ENCODE data around the gene F13A1. TPM values are rescaled to one million over a fixed set of nuclear protein-coding genes. Genes with fewer than 3 reads are reported as not detected.

F13A1 gene
- total and polyA plus RNA-seq, 8 donors: 1.7 to 58.7 (median 10.4) TPM

DNA sequence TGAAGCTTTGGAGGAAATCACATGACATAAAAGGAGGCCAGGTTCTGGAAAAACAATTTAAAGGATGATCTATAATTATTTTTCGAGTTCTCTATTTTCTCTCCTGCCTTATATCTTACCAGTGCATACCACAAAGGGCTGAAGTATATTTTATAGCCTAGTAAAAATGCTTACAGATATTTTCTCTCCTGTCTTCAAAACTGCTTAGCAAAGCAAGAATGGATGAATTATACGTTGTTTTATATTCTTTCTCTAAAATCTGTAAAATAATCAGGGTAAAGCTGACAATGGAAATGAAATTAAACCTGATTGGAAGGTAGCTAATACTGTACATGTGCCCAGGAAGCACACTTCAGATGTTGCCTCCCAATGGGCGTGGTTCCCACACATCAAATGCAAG is 123.7 kb downstream of the F13A1 start:
- FAIRE-seq (no peak), ATAC-seq (no peak), DNase-seq (no peak)
- Histone ChIP-seq H3K4me3 (no peak overlapping the region), H3K27ac (no peak overlapping the region), H3K27me3 (no peaks in the 10 kb centered on the region), H3K9me3 (no peaks in the 10 kb centered on the region), H3K36me3 (no peaks in the 10 kb centered on the region), H3K4me1 (no peaks in the 10 kb centered on the region)
- intact Hi-C loops (cut with DNase I): no loop called here
- TF ChIP-seq, protein P1, sequence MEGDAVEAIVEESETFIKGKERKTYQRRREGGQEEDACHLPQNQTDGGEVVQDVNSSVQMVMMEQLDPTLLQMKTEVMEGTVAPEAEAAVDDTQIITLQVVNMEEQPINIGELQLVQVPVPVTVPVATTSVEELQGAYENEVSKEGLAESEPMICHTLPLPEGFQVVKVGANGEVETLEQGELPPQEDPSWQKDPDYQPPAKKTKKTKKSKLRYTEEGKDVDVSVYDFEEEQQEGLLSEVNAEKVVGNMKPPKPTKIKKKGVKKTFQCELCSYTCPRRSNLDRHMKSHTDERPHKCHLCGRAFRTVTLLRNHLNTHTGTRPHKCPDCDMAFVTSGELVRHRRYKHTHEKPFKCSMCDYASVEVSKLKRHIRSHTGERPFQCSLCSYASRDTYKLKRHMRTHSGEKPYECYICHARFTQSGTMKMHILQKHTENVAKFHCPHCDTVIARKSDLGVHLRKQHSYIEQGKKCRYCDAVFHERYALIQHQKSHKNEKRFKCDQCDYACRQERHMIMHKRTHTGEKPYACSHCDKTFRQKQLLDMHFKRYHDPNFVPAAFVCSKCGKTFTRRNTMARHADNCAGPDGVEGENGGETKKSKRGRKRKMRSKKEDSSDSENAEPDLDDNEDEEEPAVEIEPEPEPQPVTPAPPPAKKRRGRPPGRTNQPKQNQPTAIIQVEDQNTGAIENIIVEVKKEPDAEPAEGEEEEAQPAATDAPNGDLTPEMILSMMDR (IDR thresholded peaks at IDR 0.05): no peak
- 44 to 53% methylated on average over 3 of the region's 3 CpGs for WGBS, 2 donors

- WGBS, 2 donors: 57% methylated on average over 1 of the region's 1 CpG
- TF ChIP-seq, protein P1 (IDR thresholded peaks at IDR 0.05): no peak
- Histone ChIP-seq H3K27ac (no peak overlapping the region), H3K4me1 (no peaks in the 10 kb centered on the region), H3K36me3 (no peaks in the 10 kb centered on the region), H3K4me3 (no peak overlapping the region), H3K27me3 (no peaks in the 10 kb centered on the region), H3K9me3 (no peaks in the 10 kb centered on the region)
- intact Hi-C loops (cut with DNase I): no loop called here
- DNase-seq (no peak), FAIRE-seq (no peak), ATAC-seq (no peak)
Measured at GRCh38 chr6:6195080-6195479, 125.4 kb downstream of the F13A1 start.

- no peak overlapping the region for H3K4me3 ChIP-seq
- ATAC-seq (no peak), DNase-seq (no peak), FAIRE-seq (no peak)
- no peak overlapping the region for H3K27ac ChIP-seq
- TF ChIP-seq, protein P1 (IDR thresholded peaks at IDR 0.05): no peak
- H3K9me3 ChIP-seq: no peaks in the 10 kb centered on the region
- H3K4me1 ChIP-seq: no peaks in the 10 kb centered on the region
- no peaks in the 10 kb centered on the region for H3K27me3 ChIP-seq
- WGBS, 2 donors: 51% methylated on average over 7 of the region's 7 CpGs
- intact Hi-C loops (cut with DNase I): no loop called here
- H3K36me3 ChIP-seq: no peaks in the 10 kb centered on the region
Measured at GRCh38 chr6:6193221-6193745, 127.2 kb downstream of the F13A1 start.

DNA sequence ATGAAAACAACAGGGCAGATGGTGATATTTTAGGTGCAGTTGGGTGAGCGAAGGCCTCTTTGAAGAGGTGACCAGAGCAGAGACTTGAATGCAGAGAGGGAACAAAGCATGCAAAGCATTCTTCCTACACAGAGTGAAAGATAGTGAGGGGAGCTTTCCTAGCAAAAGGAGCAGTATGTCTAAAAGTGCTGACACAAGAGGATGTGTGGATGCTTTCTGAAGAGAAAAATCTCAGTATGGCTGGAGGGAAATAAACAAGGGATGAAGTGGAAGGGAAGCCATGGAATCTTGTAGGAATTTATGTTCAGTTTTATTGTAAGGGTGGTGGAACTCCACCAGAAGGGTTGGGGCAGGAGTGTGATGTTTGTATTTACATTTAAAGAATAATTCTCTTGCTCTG is 128.6 kb downstream of the F13A1 start:
- H3K36me3 ChIP-seq: no peaks in the 10 kb centered on the region
- no peak for ATAC-seq
- H3K9me3 ChIP-seq: no peaks in the 10 kb centered on the region
- H3K4me3 ChIP-seq: no peak overlapping the region
- WGBS, 2 donors: 59 to 81% methylated on average over 1 of the region's 1 CpG
- no peak overlapping the region for H3K27ac ChIP-seq
- H3K27me3 ChIP-seq: no peaks in the 10 kb centered on the region
- FAIRE-seq: no peak
- no peak for DNase-seq
- intact Hi-C loops (cut with DNase I): no loop called here
- TF ChIP-seq, protein P1 (IDR thresholded peaks at IDR 0.05): no peak
- no peaks in the 10 kb centered on the region for H3K4me1 ChIP-seq

GRCh38 chr6:6191476-6191875 is 129.0 kb downstream of the F13A1 start:
- Histone ChIP-seq H3K36me3 (no peaks in the 10 kb centered on the region), H3K4me1 (no peaks in the 10 kb centered on the region), H3K27ac (no peak overlapping the region), H3K4me3 (no peak overlapping the region), H3K9me3 (no peaks in the 10 kb centered on the region), H3K27me3 (no peaks in the 10 kb centered on the region)
- intact Hi-C loops (cut with DNase I): no loop called here
- no peak for DNase-seq
- no peak for FAIRE-seq
- 31 to 39% methylated on average over 2 of the region's 2 CpGs for WGBS, 2 donors
- ATAC-seq: no peak
- TF ChIP-seq, protein P1 (IDR thresholded peaks at IDR 0.05): no peak

All from pancreas (tissue), 10 donors.